NCI-H128 (cell line): Measurements from ENCODE around the gene ZNF729.
"Not testable (repeated sequence)": the region's sequence is repeated elsewhere in the genome, so short reads cannot be mapped to it uniquely, and the experiment has no call there.

Experiments
- DNase-seq: peaks from one replicate; lab custom pipeline; 2025; ENCODE audit not compliant: unreplicated experiment; lab: John Stamatoyannopoulos, UW

Gene ZNF729

DNA sequence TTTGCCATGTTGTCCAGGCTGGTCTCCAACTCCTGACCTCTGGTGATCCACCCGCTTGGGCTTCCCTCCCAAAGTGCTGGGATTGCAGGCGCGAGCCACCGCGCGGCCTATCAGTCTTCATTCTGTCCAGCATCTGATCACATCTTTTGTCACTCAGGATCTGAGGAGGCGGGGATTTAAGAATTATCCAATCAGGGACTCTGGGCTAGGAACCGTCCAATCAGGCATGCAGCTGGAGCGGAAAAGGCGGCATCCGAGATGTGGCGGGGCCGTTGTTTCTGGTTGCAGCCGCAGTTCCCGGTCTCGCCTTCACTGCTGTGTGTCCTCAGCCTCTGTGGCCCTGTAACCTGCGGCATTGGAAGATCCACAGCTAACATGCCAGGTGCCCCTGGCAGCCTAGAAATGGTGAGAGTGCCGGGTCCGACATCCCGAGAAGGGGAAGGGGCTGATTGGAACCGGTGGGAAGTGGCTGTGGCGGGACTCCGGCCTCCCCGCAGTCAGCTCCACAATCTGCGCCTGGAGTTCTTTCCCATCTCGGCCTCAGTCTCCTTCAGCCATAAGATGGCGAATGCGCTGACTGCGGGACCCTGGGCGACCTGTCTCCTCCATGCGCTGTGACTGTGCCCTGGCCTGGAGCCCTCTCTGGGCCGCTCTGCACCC, at the start of gene ZNF729:
ZNF729 (plus strand) TSS at position 291 of the 660 bp plus-strand sequence; CDS start at position 376, 85 bp downstream.
- DNase-seq: no peak

- DNase-seq: no peak
Measured at GRCh38 chr19:22256856-22257255, 29.4 kb upstream of the ZNF729 start.

DNA sequence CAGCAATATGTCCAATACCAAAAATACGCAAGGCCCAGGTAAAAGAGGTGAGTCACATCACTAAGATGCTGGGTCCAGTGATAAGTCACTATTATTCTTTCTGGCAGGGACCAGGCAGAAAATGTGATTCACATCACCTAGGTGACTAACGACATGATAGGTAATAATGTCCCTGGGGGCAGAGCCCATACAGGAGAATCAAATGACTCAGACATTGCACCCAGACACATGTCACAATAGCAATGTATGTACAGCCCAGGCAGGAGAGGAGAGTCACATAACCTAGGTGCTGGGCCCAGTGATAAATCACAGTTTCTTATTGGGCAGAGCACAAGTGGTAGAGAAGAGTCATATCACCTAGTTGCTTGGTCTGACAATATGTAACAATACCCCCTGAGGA, 28.9 kb upstream of the ZNF729 start:
- no peak for DNase-seq

DNA sequence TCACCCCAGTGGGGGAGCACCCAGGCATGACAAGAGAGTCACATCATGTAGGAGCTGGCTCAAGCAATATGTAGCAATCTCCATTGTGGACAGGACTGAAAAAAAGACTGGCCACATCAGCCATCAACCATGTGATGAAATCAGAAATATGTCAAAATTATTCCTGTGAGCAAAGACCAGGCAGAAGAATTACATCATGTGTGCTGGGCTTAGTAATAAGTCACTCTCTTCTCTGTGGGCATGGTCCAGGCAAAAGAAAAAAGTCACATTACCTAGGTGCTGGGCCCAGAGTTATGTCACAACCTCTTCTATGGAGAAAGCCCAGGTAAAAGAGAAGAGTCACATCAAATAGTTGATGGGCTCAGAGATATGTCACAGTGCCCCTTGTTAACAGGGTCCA, 28.3 kb upstream of the ZNF729 start:
- no peak for DNase-seq

DNA sequence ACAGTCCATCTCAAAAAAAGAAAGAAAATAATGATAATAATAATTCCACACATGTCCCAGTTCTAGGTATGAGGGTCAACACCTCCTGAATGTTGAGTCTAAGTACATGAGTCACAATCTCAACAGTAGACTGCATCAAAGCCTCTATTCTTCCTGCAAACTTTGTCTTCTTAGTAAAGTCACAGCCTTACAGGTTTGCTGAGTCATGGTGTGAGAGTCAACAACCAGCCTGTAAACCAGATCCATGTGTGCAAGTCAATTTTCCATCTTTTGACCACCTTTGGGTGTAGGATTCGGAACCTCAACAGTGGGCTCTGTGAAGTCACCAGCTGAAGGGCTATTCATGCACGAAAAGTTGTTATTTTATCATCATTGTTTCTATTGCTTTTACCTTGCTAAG, 25.7 kb upstream of the ZNF729 start:
- DNase-seq: no peak

DNA sequence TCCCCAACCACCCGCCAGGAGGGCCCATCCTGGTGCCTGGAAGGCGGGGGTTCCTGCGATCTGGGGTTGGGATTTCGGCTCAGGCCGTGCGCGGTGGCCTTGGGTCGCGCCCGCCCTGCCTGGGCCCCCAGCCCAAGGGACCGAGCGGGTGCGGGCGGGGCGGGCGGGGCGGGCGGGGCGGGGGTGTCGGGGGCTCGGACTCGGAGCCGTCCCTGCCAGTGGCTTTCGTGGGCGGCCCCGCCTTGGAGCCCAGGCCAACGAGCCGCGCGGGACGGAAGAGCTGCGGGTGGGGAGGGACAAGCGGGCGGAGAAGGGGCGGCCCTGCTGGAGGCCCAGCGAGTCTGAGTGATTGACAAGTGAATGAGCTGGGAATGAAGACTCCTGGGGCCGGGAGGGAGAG, 24.6 kb upstream of the ZNF729 start:
- DNase-seq: no peak

DNA sequence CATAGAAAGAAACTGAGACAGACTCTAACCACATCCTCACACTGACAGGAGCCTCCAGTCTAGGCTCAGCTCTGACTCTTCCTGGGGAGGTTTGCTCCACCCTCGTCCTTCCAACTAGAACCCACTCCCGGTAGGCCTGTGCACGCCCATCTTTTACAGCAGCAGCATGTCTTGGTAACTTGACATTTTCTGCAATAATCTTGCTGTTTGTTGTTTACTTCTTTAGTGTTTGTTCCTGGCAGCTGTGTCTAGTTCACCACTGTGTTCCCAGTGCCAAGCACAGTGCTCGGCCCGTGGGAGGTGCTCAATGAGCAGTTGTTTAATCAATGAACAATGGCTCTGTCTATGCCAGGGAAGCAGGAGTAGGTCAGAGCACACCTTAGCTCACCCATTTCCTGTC, 23.1 kb upstream of the ZNF729 start:
- DNase-seq: no peak

- DNase-seq: not testable (repeated sequence)
Measured at GRCh38 chr19:22321554-22321953, 35.3 kb downstream of the ZNF729 start.

- DNase-seq: no peak
Measured at GRCh38 chr19:22326219-22326618, 40.0 kb downstream of the ZNF729 start.

GRCh38 chr19:22327321-22327720, 41.1 kb downstream of the ZNF729 start:
- no peak for DNase-seq

DNA sequence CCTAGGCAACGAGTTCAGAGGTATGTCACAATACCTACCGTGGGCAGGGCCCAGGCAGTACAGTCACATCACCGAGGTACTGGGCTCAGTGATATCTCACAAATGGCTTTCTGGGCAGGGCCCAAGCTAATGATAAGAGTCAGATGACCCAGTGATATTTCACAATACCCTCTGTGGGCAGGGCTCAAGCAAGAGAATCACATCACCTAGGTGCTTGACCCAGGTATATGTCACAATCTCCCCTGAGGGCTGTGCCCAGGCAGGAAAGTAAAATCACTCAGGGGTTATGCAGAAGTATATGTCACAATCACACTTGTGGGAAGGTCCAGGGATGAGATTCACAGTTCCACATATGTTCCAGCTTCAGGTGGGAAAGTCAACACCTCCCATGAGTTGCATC, 45.3 kb downstream of the ZNF729 start:
- no peak for DNase-seq

- no peak for DNase-seq
Measured at GRCh38 chr19:22332924-22333323, 46.7 kb downstream of the ZNF729 start.

DNA sequence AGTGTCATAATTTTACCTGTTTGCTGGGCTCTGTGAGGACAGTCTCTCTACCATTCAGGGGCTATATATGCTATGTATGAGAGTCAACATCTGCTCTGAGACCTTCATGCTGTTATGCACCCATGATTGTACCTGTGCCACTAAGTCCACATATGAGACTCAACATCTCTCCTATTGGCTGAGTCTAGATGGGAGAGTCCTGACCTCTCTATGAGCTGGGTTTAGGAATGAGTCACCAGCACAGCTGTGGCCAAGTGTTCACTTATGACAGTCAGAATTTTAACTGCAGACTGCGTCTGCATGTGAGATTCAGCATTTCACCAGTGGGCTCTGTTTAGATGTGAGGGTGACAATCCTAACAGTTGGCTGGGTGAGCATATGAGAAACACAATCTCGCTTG, 49.5 kb downstream of the ZNF729 start:
- no peak for DNase-seq

DNA sequence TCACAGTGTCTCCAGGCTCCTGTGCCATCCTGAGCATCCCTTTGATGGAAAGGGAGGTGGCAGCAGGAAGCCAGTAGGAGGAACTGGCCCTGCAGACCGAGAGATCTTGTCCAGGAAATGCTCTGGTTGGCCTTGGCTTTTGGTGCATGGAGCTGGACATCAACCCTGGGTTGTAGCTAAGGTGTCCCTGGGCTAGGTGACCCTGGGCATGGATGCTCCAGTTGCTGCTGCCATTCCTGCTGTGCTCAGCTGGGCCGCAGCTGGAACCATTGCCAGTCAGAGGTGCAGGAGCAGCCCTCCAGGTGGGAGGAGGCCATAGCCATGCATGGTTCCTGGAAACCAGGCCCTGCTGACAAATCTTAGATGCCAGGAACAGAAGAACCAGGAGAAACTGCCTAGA, 68.4 kb downstream of the ZNF729 start:
- no peak for DNase-seq
